DMS79 treated with DMSO at 0.1 percent for 48 hours (cell line): ENCODE measurements around the gene DGUOK.
A peak's percentile ranks its signal among the peaks of the same experiment; 100 is the strongest.

Experiments
- DNase-seq: peaks from one replicate; lab custom pipeline; 2025; lab: John Stamatoyannopoulos, UW

The DGUOK gene

GRCh38 chr2:73997813-73998212 is 71.1 kb downstream of the DGUOK start:
- DNase-seq = no peak

- no peak for DNase-seq
Observed at GRCh38 chr2:73998451-73998850, 71.8 kb downstream of the DGUOK start.

GRCh38 chr2:73998933-73999332 is 72.3 kb downstream of the DGUOK start:
- no peak for DNase-seq

- no peak for DNase-seq
Observed at GRCh38 chr2:73999881-74000597, 73.4 kb downstream of the DGUOK start.

GRCh38 chr2:74000666-74001065 is 74.0 kb downstream of the DGUOK start:
- DNase-seq = no peak

- no peak for DNase-seq
Observed at GRCh38 chr2:74001121-74001520, 74.4 kb downstream of the DGUOK start.

GRCh38 chr2:74001781-74002504 is 75.3 kb downstream of the DGUOK start:
- no peak for DNase-seq

- DNase-seq = peak; percentile 73
Observed at GRCh38 chr2:74002505-74003421, 76.1 kb downstream of the DGUOK start.

GRCh38 chr2:74003494-74004211 is 77.0 kb downstream of the DGUOK start:
- DNase-seq = no peak

GRCh38 chr2:74004212-74005182 is 77.8 kb downstream of the DGUOK start:
- no peak for DNase-seq

GRCh38 chr2:74005786-74006185 is 79.1 kb downstream of the DGUOK start:
- peak; percentile 17 for DNase-seq

- peak; percentile 23 for DNase-seq
Observed at GRCh38 chr2:74006459-74006858, 79.8 kb downstream of the DGUOK start.

GRCh38 chr2:74007121-74007520 is 80.4 kb downstream of the DGUOK start:
- no peak for DNase-seq

- DNase-seq = no peak
Observed at GRCh38 chr2:74007711-74008110, 81.0 kb downstream of the DGUOK start.
